Suprapubic skin (tissue), 4 donors: Measurements from ENCODE around the gene ADCY9. TPM values are rescaled to one million over a fixed set of nuclear protein-coding genes. Genes with fewer than 3 reads are reported as not detected.

Source experiments
- DNase-seq, 2 donors: peaks; one replicate each; pipeline ENCODE4 v3.0.0-alpha.2; 2019; ENCODE audit warnings: low spot score in 2 of 2
- H3K27ac ChIP-seq: fragments of 200-600 bp; sonication (generic); one replicate; pipeline ENCODE4 v1.5.1; 2019
- H3K27me3 ChIP-seq: fragments of 200-600 bp; sonication (generic); one replicate; pipeline ENCODE4 v1.5.1; 2019
- H3K36me3 ChIP-seq: fragments of 200-600 bp; sonication (generic); one replicate; pipeline ENCODE4 v1.5.1; 2019
- H3K4me1 ChIP-seq: fragments of 200-600 bp; sonication (generic); one replicate; pipeline ENCODE4 v1.5.1; 2019
- H3K4me3 ChIP-seq: fragments of 200-600 bp; sonication (generic); one replicate; pipeline ENCODE4 v1.5.1; 2019; ENCODE audit warnings: mild to moderate bottlenecking
- H3K9me3 ChIP-seq: fragments of 200-600 bp; sonication (generic); one replicate; pipeline ENCODE4 v1.5.1; 2019
- CTCF ChIP-seq, 2 donors: fragments of 200-600 bp in 1 of 2; fragments of 450-650 bp in 1 of 2; sonication (generic) in 1 of 2; IDR thresholded peaks; one replicate each; pipeline ENCODE4 v1.5.1; 2016 to 2019; ENCODE audit warnings: antibody characterized with exemption in 2 of 2, mild to moderate bottlenecking in 1 of 2, moderate library complexity in 1 of 2
- EP300 ChIP-seq: sonication (generic); formaldehyde crosslinking; IDR thresholded peaks from one replicate; pipeline ENCODE4 v1.6.1; 2017; ENCODE audit warnings: antibody characterized with exemption
- POLR2A ChIP-seq, 2 donors: fragments of 450-650 bp; IDR thresholded peaks; one replicate each; pipeline ENCODE4 v1.6.1; 2017; ENCODE audit warnings: antibody characterized with exemption in 2 of 2, mild to moderate bottlenecking in 2 of 2, moderate library complexity in 2 of 2
- POLR2AphosphoS5 ChIP-seq, 3 donors: sonication (generic); formaldehyde crosslinking; IDR thresholded peaks; one replicate each; pipeline ENCODE4 v1.6.1; 2017; ENCODE audit warnings: antibody characterized with exemption in 3 of 3
- WGBS: methylation state at CpG from one replicate; pipeline ENCODE4 v1.1.5; 2018; 5-methylcytosine and 5-hydroxymethylcytosine counted together
- total RNA-seq, 4 donors: library from RNA; depleted of rRNA; stranded (reverse); fragments of >200 nt; gene quantifications; one replicate each; pipeline ENCODE4 v1.1.0, GENCODE V29; 2016

Gene ADCY9
- total RNA-seq, 4 donors from 2014 or later: 21.5 to 27.2 (median 26.4) TPM

GRCh38 chr16:3950343-3951193 lies 165.7 kb downstream of the ADCY9 start:
- Histone ChIP-seq H3K27me3 (peaks cover under 1% of the 10 kb centered on the region), H3K9me3 (no peaks in the 10 kb centered on the region), H3K36me3 (no peaks in the 10 kb centered on the region), H3K4me3 (peak overlapping the region; percentile 13), H3K4me1 (peaks cover 39% of the 10 kb centered on the region), H3K27ac (peak overlapping the region; percentile 78)
- peak; percentile 89 to 91 for DNase-seq
- 31% methylated on average over 32 of the region's 32 CpGs for WGBS
- TF ChIP-seq EP300 (no peak), POLR2AphosphoS5 (IDR thresholded peaks at IDR 0.05) (peak in 2 of 3 donors; percentile 40 to 44), POLR2A (IDR thresholded peaks at IDR 0.05) (no peak), CTCF (IDR thresholded peaks at IDR 0.05) (no peak)

DNA sequence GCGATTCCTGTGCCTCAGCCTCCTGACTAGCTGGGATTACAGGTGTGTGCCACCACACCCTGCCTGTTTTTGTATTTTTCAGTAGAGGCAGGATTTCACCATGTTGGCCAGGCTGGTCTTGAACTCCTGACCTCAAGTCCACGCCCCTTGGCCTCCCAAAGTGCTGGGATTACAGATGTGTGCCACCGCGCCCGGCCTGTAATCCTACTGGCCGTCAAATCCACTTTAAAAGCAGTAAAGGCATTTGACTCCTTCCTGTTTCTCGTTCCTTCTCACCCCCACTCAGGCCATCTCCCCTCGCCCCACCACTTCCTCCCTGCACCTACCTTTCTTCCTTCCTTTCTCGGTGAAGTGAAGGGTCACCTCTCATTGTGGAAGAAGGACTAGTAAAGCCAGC lies 166.3 kb downstream of the ADCY9 start:
- Histone ChIP-seq H3K27me3 (no peaks in the 10 kb centered on the region), H3K36me3 (no peaks in the 10 kb centered on the region), H3K9me3 (no peaks in the 10 kb centered on the region), H3K27ac (peak overlapping the region; percentile 78), H3K4me1 (peaks cover 39% of the 10 kb centered on the region), H3K4me3 (peak overlapping the region; percentile 13)
- DNase-seq: peak; percentile 21 to 59
- TF ChIP-seq POLR2A (IDR thresholded peaks at IDR 0.05) (no peak), EP300 (no peak), POLR2AphosphoS5 (IDR thresholded peaks at IDR 0.05) (no peak), CTCF (IDR thresholded peaks at IDR 0.05) (no peak)
- WGBS: 59% methylated on average over 9 of the region's 9 CpGs

DNA sequence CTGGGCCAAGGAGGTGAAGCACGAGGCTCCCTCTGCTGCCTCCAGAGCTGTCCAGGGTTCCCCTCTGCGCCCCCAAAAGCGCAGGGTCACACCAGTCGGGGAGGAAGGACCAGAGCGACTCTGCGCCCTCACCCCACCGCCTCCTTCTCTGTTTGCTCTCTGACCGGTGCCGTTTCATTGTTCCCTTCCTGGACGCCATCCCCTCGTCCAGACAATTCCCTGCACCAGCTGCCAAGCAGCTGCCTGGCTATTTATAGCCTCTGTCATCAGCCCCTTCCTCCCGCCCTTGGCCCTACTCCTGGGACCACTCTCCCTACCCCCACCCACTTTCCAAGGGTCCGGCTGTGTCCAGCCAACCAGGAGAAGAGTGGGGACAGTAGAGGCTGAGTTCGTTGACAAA lies 167.0 kb downstream of the ADCY9 start:
- TF ChIP-seq POLR2AphosphoS5 (IDR thresholded peaks at IDR 0.05): no peak
- TF ChIP-seq POLR2A (IDR thresholded peaks at IDR 0.05): no peak
- TF ChIP-seq EP300: no peak
- no peak for TF ChIP-seq CTCF (IDR thresholded peaks at IDR 0.05)
- Histone ChIP-seq H3K36me3 (no peaks in the 10 kb centered on the region), H3K9me3 (no peaks in the 10 kb centered on the region), H3K4me3 (no peak overlapping the region), H3K27me3 (no peaks in the 10 kb centered on the region), H3K27ac (no peak overlapping the region), H3K4me1 (peaks cover 39% of the 10 kb centered on the region)
- WGBS: 63% methylated on average over 14 of the region's 14 CpGs
- DNase-seq: peak; percentile 63 to 74

DNA sequence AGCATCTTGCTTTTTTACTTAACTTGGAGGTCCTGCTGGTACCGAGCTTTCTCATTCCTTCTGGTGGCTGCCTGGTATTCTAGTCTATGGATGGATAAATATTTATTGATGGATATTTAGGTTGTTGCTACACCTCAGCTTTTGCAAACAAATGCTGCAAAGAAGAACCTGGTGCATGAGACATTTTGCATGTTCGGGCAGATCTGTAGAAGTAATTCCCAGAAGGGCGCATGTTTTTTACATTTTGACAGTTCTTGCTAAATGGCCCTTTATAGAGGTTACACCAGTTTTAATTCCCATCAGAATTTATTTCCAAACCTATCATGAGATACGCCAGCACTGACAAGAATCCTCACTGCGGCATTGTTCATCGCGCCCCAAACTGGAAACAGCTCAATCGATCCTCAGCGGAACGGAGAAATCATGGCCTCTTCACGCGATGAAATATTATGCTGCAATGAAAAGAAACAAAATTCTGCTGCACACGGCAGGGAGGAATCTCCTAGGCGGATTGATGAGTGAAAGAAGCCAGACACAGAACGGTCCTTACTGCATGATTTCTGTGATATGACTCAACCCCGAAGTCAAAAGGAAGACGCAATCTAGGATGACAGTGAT lies 167.8 kb downstream of the ADCY9 start:
- Histone ChIP-seq H3K9me3 (no peaks in the 10 kb centered on the region), H3K4me1 (peaks cover 39% of the 10 kb centered on the region), H3K4me3 (no peak overlapping the region), H3K27ac (no peak overlapping the region), H3K36me3 (no peaks in the 10 kb centered on the region), H3K27me3 (no peaks in the 10 kb centered on the region)
- DNase-seq: peak; percentile 32 to 39
- TF ChIP-seq CTCF (IDR thresholded peaks at IDR 0.05) (no peak), POLR2AphosphoS5 (IDR thresholded peaks at IDR 0.05) (no peak)
- 76% methylated on average over 17 of the region's 17 CpGs for WGBS

- no peaks in the 10 kb centered on the region for H3K27me3 ChIP-seq
- TF ChIP-seq POLR2AphosphoS5 (IDR thresholded peaks at IDR 0.05): no peak
- H3K4me3 ChIP-seq: no peak overlapping the region
- peaks cover 30% of the 10 kb centered on the region for H3K4me1 ChIP-seq
- WGBS: 82% methylated on average over 12 of the region's 20 CpGs
- DNase-seq: peak; percentile 43 to 76
- H3K9me3 ChIP-seq: no peaks in the 10 kb centered on the region
- no peaks in the 10 kb centered on the region for H3K36me3 ChIP-seq
- no peak overlapping the region for H3K27ac ChIP-seq
These were observed 169.6 kb downstream of the ADCY9 start for GRCh38 chr16:3946604-3947180.
